Measurements from ENCODE around the gene SRBD1.

Gene SRBD1

DNA sequence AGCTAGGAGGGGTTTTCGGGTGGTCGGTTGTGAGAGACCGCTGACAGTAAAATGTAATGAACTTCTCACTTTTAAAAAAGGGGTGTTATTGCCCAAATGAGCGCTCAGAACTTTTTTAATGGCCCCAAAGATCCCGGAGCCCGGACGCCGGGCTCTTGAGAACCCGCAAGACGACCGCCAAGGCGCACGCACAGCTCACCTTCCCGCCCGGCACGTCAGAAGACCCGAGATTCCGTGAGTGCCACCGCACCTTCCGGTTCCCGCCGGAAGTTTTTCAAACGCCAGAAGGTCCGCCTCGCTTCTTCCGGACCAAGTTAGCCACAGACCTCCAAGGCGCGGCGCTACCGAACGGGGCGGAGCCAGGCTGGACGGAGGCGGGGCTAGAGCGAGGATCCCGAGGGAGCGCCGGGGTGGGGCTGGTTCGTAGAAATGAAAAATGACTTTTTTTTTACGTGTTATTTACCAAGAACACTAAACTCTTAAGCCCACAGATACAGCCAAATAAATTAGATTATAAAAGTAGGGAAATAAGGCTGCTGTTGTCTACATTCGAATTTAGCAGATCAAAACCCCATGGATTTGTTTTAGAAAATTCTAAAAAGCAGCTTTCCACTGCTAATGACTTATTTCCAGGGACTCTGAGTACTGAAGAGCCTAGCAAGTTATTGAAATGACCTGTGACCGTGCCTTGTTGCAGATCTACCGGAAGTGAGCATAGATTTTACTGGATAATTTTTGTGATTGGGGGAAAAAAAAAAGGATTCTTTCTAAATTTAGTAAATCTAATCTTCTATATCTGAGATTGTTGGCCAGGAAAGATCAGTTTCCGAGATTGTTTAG lies at the start of gene SRBD1:
Gene SRBD1, minus strand, starts transcription at position 248 of the 840 bp plus-strand sequence. CDS start 5,826 bp downstream, outside the sequence.
- peak; percentile 96 for DNase-seq

GRCh38 chr2:45654250-45654649 lies 43.2 kb upstream of the SRBD1 start:
- no peak for DNase-seq

DNA sequence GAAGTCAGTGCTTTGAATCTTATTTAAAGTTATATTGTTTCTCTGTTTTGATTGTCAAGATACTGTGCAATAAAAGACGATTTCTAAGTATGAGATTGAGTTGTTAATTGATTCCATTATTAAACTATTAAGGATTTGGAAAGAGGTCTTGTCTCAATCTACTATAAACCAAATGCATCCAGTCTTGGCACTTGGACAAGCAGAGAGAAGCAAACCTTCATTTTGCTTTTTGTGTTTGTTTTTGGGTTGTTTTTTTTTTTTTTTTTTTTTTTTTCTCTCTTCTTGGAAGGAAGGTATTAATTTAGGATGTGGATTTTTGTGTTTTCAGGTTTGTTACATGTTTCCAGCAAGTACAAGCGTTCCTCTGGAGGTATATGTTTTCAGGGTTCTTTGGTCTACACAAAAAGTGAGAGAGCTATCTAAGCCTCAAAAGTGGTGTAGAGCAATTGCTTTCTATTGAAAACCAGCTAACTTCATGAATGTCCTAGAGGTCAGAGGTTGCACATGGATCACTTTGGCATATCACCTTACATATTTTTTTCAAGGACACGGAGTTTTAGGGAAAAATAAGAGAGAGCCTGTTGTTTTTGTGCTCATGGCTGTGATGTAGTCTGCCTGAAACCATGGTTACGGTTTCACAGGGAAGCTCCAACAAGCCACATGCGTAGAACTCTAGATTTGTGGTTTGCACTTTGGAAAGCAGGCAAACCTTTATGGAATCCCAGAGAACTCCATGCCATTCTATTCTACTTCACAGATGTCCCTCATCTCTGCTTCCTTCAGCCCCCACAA lies 42.3 kb upstream of the SRBD1 start:
- no peak for DNase-seq

GRCh38 chr2:45652090-45653031 lies 41.3 kb upstream of the SRBD1 start:
- DNase-seq, result peak; percentile 77

DNA sequence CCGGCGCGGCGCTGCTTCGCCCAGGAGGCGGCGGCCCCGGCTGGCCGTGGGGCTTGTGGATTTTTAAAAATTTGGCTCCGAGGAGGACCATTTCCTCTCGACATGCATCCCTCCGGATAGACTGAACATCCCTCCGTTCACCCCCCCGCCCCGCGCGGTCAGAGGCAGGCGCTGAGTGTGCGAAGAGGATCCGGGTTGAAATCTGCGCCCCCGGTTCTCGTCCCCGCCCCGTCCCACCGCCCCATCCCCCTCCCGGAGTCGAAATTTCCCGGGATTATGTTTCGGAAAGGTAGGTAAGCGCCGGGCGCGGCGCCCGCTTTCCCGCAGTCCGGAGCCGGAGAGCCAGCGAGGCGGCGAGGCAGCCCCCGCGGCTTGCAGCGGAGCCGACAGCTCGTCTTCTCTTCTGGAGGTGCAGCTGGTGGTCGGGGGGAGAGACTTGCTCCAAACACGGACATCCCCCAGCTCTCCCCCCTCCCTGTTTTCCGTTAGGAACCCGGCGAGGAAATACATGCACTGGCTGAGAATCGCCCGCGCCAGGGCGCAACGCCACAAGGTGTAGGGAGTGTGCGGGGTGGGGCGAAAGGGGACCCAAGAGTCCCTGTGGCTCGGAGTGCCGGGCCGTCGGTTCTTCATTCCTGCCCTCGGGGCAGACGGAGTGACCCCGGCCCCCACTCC lies 40.5 kb upstream of the SRBD1 start, which contains the start of gene PRKCE:
Gene PRKCE, plus strand, starts transcription at position 261 of the 675 bp plus-strand sequence.
- no peak for DNase-seq

DNA sequence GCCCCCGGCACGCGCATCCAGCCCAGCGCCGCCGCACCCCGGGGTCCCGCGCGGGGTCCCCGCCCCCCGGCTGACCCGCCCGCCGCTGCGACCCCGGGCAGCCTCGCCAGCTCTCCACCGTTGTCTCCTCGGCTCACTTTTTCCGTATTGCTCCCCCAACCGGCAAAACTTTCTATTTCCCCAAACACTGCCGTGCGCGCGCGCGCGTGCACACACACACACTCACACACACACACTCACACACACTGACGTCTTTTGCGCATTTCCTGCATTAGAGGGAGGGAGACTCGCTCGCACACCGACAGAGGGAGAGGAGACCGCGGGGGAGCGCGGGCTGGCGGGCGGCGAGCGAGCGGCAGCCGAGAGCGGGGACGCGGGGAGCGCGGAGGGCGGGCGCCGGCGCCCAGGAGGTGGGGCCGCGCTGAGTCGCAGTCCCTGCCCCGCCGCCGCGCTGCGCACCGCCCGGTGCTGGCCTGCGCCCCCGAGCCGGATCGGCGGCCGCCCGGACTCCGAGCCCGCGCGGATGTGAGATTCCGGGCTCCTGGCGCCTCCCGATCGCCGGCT lies 39.9 kb upstream of the SRBD1 start:
- peak; percentile 93 for DNase-seq

- peak; percentile 73 for DNase-seq
These were observed 39.1 kb upstream of the SRBD1 start for GRCh38 chr2:45649858-45650811.

GRCh38 chr2:45649462-45649857 lies 38.4 kb upstream of the SRBD1 start:
- DNase-seq, result peak; percentile 31

- no peak for DNase-seq
These were observed 37.6 kb upstream of the SRBD1 start for GRCh38 chr2:45648636-45649035.

DNA sequence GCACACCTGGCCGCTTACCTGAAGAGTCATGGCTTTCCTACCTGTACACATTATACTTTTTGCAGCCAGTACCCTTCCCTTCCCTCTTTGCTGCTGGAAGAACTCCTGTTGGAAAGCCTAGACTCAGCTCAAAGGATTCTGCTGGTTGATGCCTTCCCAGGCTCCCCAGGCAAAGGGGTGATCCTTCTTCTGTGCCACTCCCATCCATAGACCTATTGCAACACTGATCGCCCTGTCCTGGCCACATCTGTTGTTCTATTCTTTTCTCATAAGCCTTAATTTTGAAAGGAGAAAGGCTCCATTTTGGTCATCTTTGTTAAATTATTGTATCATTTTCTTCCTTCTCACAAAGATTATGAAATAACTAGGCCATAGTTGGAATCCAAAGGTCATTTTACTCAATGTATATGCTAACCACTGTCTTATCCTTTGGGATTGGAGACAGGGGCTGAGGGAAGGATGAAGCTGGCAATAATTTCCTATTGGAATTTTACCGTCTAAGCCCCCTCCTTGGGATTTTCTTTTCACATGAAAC lies 37.0 kb upstream of the SRBD1 start:
- DNase-seq, result no peak

DNA sequence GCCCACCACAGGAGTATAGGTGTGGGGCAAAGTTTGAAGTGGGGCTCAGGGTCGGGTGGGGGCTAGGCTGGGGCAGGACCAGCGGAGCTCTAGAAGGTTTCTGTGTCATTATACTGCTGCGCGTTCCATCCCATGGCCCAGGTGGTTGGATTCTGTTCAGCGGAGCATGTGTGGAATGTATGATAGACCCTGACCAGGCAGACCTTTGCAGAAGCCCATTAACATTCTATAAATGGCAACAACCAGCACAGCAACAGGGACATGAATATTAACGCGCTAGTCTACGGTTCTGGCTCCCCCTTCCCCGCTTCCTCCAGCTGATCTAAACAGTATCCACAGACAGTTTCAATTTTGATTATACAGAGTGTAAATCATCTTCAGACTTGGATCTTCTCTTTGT lies 36.3 kb upstream of the SRBD1 start:
- DNase-seq, result no peak

GRCh38 chr2:45646289-45646688 lies 35.2 kb upstream of the SRBD1 start:
- no peak for DNase-seq

GRCh38 chr2:45643543-45644542 lies 32.8 kb upstream of the SRBD1 start:
- DNase-seq, result peak; percentile 65

DNA sequence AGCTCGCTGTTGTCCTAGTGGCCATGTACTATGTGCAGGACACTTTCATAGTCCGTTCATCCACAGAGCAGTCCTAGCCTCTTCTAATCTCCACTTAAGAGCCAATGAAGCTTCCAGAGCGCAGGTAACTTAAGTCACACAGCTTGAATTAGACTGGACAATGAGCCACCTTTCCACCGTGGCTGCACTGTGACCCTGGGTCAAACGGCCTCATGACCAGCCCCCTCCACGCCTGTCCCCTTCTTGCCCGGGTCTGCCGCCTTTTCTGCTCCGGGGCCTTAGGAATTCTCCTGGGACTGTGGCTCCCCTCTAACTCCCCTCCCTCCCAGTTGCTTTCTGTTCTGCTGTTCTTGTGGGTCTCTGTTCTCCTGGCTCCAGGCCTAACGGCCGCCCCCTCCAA lies 32.0 kb upstream of the SRBD1 start:
- no peak for DNase-seq

GRCh38 chr2:45640576-45640975 lies 29.5 kb upstream of the SRBD1 start:
- DNase-seq, result no peak

DNA sequence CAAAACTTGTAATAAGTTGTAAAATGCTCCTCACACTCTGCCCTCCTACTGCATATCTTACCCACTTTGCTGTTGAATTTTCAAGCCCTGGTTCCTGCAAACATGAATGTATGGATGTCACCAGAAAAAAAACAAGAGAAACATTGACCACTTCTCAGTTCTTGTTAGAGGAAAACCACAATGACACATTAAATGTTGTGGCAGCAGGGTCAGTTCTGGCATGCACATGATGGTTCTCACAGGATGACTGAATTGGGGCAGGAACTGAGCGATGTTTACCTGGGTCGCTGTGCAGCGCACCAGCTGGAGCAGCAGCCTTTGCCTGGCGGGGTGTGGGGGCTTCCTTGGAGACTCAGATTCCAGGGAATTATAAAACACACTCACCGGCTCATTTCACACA lies 26.4 kb upstream of the SRBD1 start:
- DNase-seq, result peak; percentile 79

DNA sequence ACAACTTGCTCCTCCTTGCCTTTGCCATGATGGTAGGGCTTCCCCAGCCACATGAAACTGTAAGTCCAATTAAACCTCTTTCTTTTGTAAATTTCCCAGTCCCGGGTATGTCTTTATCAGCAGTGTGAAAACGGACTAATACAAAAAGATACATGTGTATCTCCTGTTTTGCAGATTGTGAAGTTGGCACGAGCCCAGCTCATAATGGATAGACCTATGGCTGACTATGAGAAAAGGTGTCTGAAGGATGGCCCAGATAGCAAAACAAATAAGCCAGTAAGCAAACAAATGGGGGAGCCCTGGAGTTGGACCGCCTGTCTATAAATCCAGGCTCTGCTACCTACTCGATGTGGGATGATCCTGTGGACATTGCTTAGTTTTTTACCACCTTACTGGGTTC lies 24.9 kb upstream of the SRBD1 start:
- DNase-seq, result no peak

GRCh38 chr2:45634223-45634622 lies 23.2 kb upstream of the SRBD1 start:
- DNase-seq, result no peak

DNA sequence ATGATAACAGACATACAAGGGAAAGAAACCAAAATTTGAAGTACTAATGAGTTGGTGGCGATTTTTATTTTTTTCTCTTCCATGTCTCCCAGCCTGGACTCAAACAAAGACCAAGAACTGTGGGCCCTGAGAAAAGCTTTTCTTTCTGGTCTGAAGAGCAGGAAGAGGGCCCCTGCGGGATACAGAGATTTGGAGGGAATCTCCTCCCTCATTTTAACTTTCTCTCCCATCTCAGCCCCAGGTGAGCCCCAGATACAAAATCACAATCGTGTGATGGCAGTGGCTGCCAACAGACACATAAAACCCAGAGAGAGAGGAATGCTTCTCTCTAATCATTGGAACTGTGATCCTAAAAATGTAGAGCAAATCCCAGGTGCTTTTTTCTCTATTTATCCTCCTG lies 20.9 kb upstream of the SRBD1 start:
- no peak for DNase-seq

All from inflammatory macrophage treated with lipopolysaccharide for 4 hours (primary cell).